Glomerular endothelial cell (primary cell): ENCODE measurements around the gene GK. TPM values are rescaled to one million over a fixed set of nuclear protein-coding genes. Genes with fewer than 3 reads are reported as not detected.

Source experiments
- total RNA-seq: library from RNA; depleted of rRNA; stranded (reverse); fragments of >200 nt; gene quantifications from 2 replicates; pipeline ENCODE4 v1.2.3, GENCODE V29; 2015

GK gene
- total RNA-seq, 1 donor from 2014 or later: 1.9 TPM

Other genes with a start within 250 kb of the GK start
- gene TASL, start 75.7 kb upstream of the GK start, total RNA-seq: not detected in 2 replicates
- 13.8 and 21.1 TPM in 2 replicates for gene TAB3, start 235.8 kb downstream of the GK start, total RNA-seq